GM12878 (cell line): ENCODE measurements around the gene LYPLA2.

ENCODE experiments used
- CHD1 ChIP-seq: IDR thresholded peaks from 2 replicates; pipeline ENCODE4 v1.6.1; 2012; ENCODE audit warnings: low read depth, low read length, improper control_type of control experiment
- CTCF ChIP-seq, 3 experiments: IDR thresholded peaks in 2 of 3; conservative IDR thresholded peaks in 1 of 3; 2 replicates each; pipeline ENCODE4 v1.5.1; 2011; ENCODE audit warnings: low read depth in 3 of 3, low read length in 3 of 3, mild to moderate bottlenecking in 3 of 3, control low read depth in 2 of 3, moderate library complexity in 2 of 3, inconsistent platforms in 1 of 3, mixed read lengths in 1 of 3; ENCODE audit not compliant: control insufficient read depth in 2 of 3, insufficient read depth in 1 of 3; ENCODE audit errors: extremely low read depth in 1 of 3
- EP300 ChIP-seq, 2 experiments: fragments of 150-350 bp in 1 of 2; IDR thresholded peaks; 2 replicates each; pipeline ENCODE4 v1.6.1; 2011 to 2012; ENCODE audit warnings: low read depth in 2 of 2, low read length in 2 of 2, borderline replicate concordance in 1 of 2, improper control_type of control experiment in 1 of 2, inconsistent platforms in 1 of 2; ENCODE audit not compliant: control insufficient read depth in 1 of 2
- EZH2 ChIP-seq: IDR thresholded peaks from 2 replicates; pipeline ENCODE4 v1.6.1; 2012; ENCODE audit warnings: low read depth, mild to moderate bottlenecking, control low read depth, inconsistent platforms, low read length, borderline replicate concordance; ENCODE audit not compliant: control insufficient read depth
- FOS ChIP-seq: IDR thresholded peaks from 3 replicates; pipeline ENCODE4 v1.6.1; 2011; ENCODE audit warnings: borderline replicate concordance; ENCODE audit not compliant: insufficient read length; ENCODE audit errors: extremely low read depth
- HCFC1 ChIP-seq: fragments of 150-350 bp; IDR thresholded peaks from 2 replicates; pipeline ENCODE4 v1.6.1; 2014; ENCODE audit warnings: low read length
- NKRF ChIP-seq: fragments of 450-650 bp; conservative IDR thresholded peaks from 2 replicates; pipeline ENCODE4 v1.6.1; 2017; ENCODE audit warnings: mild to moderate bottlenecking, moderate library complexity
- RELA ChIP-seq: fragments of 450-650 bp; IDR thresholded peaks from 2 replicates; pipeline ENCODE4 v1.8.0; 2014; ENCODE audit warnings: borderline replicate concordance; ENCODE audit not compliant: partially characterized antibody
- REST ChIP-seq: IDR thresholded peaks from 2 replicates; pipeline ENCODE4 v1.6.1; 2012; ENCODE audit warnings: mild to moderate bottlenecking, low read depth, low read length
- ZNF24 ChIP-seq: fragments of 450-650 bp; IDR thresholded peaks from 2 replicates; pipeline ENCODE4 v1.6.1; 2017; ENCODE audit warnings: antibody characterized with exemption, mild to moderate bottlenecking
- TF ChIP-seq, protein P1 (sequence below): fragments of 450-650 bp; formaldehyde crosslinking; IDR thresholded peaks from 2 replicates; pipeline ENCODE4 v1.4.0; 2022; ENCODE audit warnings: mild to moderate bottlenecking, moderate library complexity

DNA sequence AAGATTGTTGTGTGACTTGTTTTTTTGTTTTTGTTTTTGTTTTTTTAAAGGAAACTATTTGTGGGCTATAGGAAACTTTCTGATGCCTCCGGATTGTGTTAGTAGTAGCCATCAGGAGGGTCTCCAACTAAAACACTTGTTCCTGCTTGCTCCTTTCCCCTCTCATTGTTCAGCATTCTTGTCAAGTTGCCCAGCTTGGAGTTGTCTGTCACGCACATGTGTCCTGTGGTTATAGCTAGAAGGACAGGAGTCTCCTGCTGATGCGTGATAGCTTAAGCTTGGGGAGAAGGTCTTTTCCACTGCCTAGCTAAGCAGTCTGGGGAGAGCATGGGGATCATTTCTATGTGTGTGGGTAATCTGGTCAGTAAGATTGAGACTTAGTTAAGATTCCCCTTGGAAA, 3.2 kb upstream of the LYPLA2 start:
- TF ChIP-seq NKRF: no peak
- TF ChIP-seq HCFC1: no peak
- no peak for TF ChIP-seq EZH2
- no peak for TF ChIP-seq REST
- no peak for TF ChIP-seq ZNF24
- no peak for TF ChIP-seq CHD1
- no peak for TF ChIP-seq CTCF (IDR thresholded peaks at IDR 0.05 in 2 of 3, conservative IDR thresholded peaks at IDR 0.05 in 1 of 3; ENCODE audit: control insufficient read depth in 2 of 3, extremely low read depth in 1 of 3, insufficient read depth in 1 of 3, low read depth in 3 of 3, low read length in 3 of 3)
- no peak for TF ChIP-seq EP300 (IDR thresholded peaks at IDR 0.05; ENCODE audit: borderline replicate concordance in 1 of 2, control insufficient read depth in 1 of 2, low read depth in 2 of 2, low read length in 2 of 2)
- no peak for TF ChIP-seq FOS
- TF ChIP-seq, protein P1, sequence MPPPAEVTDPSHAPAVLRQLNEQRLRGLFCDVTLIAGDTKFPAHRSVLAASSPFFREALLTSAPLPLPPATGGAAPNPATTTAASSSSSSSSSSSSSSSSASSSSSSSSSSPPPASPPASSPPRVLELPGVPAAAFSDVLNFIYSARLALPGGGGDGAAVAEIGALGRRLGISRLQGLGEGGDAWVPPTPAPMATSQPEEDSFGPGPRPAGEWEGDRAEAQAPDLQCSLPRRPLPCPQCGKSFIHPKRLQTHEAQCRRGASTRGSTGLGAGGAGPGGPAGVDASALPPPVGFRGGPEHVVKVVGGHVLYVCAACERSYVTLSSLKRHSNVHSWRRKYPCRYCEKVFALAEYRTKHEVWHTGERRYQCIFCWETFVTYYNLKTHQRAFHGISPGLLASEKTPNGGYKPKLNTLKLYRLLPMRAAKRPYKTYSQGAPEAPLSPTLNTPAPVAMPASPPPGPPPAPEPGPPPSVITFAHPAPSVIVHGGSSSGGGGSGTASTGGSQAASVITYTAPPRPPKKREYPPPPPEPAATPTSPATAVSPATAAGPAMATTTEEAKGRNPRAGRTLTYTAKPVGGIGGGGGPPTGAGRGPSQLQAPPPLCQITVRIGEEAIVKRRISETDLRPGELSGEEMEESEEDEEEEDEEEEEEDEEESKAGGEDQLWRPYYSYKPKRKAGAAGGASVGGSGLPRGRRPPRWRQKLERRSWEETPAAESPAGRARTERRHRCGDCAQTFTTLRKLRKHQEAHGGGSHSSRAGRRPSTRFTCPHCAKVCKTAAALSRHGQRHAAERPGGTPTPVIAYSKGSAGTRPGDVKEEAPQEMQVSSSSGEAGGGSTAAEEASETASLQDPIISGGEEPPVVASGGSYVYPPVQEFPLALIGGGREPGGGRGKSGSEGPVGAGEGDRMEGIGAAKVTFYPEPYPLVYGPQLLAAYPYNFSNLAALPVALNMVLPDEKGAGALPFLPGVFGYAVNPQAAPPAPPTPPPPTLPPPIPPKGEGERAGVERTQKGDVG (CRISPR knock-in tag): no peak
- TF ChIP-seq RELA: no peak
